IMR-90 (cell line): Measurements from ENCODE around the gene ADAMTS13. TPM values are rescaled to one million over a fixed set of nuclear protein-coding genes. Genes with fewer than 3 reads are reported as not detected.

Experiments used
- ATAC-seq: fragments of 200-7000 bp; cut with Tn5 transposase; 2 replicates; pipeline ENCODE4 v1.9.1; 2020; ENCODE audit warnings: low read depth, mild to moderate bottlenecking, moderate library complexity
- BruUV-seq: library from RNA; stranded (reverse); fragments of 400-500 nt; replicated peaks from 2 replicates; lab custom pipeline; 2021; lab: Mats Ljungman, UMichigan
- CTCF ChIA-PET: fragments of 300-600 bp; formaldehyde crosslinking; extraction: SDS; loops from one replicate; lab custom pipeline; 2021; ENCODE audit warnings: antibody characterized with exemption; lab: Yijun Ruan, JAX
- POLR2A ChIA-PET: fragments of 300-600 bp; sonication (Branson Sonifier 250); formaldehyde crosslinking; loops from one replicate; lab custom pipeline; 2022; ENCODE audit warnings: antibody characterized with exemption; ENCODE audit not compliant: unreplicated experiment; lab: Charles Lee
- DNase-seq: peaks from one replicate; pipeline ENCODE4 v3.0.0; 2013
- H2AFZ ChIP-seq: replicated peaks from 2 replicates; pipeline ENCODE3; 2013; ENCODE audit warnings: low read length, mild to moderate bottlenecking; ENCODE audit not compliant: poor library complexity
- H2AK5ac ChIP-seq: 2 replicates; pipeline ENCODE4 v1.6.1; 2013; ENCODE audit warnings: low read depth, low read length, inconsistent platforms
- H2AK9ac ChIP-seq: replicated peaks from 2 replicates; pipeline ENCODE3; 2013; ENCODE audit warnings: mild to moderate bottlenecking, low read depth, low read length, moderate library complexity; ENCODE audit not compliant: poor library complexity
- H2BK120ac ChIP-seq: 2 replicates; pipeline ENCODE4 v1.6.1; 2013; ENCODE audit warnings: low read depth, low read length, inconsistent platforms
- H2BK15ac ChIP-seq: 3 replicates; pipeline ENCODE4 v1.6.1; 2013; ENCODE audit warnings: low read depth, low read length, inconsistent platforms
- H2BK20ac ChIP-seq: 2 replicates; pipeline ENCODE4 v1.6.1; 2013; ENCODE audit warnings: low read depth, mild to moderate bottlenecking, inconsistent platforms, low read length, moderate library complexity
- H2BK5ac ChIP-seq: 2 replicates; pipeline ENCODE4 v1.6.1; 2013; ENCODE audit warnings: mild to moderate bottlenecking, low read depth, low read length, inconsistent platforms; ENCODE audit not compliant: poor library complexity, severe bottlenecking
- H3K14ac ChIP-seq: replicated peaks from 2 replicates; pipeline ENCODE4 v1.6.1; 2013; ENCODE audit warnings: low read depth, low read length, inconsistent platforms
- H3K18ac ChIP-seq: 2 replicates; pipeline ENCODE4 v1.6.1; 2013; ENCODE audit warnings: low read depth, low read length, control low read depth
- H3K23ac ChIP-seq: 2 replicates; pipeline ENCODE4 v1.6.1; 2013; ENCODE audit warnings: low read depth, low read length, inconsistent platforms
- H3K27ac ChIP-seq: 2 replicates; pipeline ENCODE4 v1.5.1; 2013; ENCODE audit warnings: mild to moderate bottlenecking, control low read depth, low read length; ENCODE audit not compliant: insufficient read depth
- H3K27me3 ChIP-seq: 2 replicates; pipeline ENCODE4 v1.6.1; 2013; ENCODE audit warnings: low read length; ENCODE audit not compliant: control insufficient read depth, insufficient read depth
- H3K36me3 ChIP-seq: 2 replicates; pipeline ENCODE4 v1.6.1; 2013; ENCODE audit warnings: low read length, mixed read lengths; ENCODE audit not compliant: control insufficient read depth, insufficient read depth
- H3K4ac ChIP-seq: 2 replicates; pipeline ENCODE4 v1.6.1; 2013; ENCODE audit warnings: low read depth, low read length, inconsistent platforms
- H3K4me1 ChIP-seq: 2 replicates; pipeline ENCODE4 v1.6.1; 2013; ENCODE audit warnings: low read length, mixed read lengths; ENCODE audit not compliant: control insufficient read depth, insufficient read depth
- H3K4me2 ChIP-seq: 2 replicates; pipeline ENCODE4 v1.6.1; 2013; ENCODE audit warnings: low read depth, mild to moderate bottlenecking, control low read depth, low read length, moderate library complexity
- H3K4me3 ChIP-seq: 2 replicates; pipeline ENCODE4 v1.5.1; 2013; ENCODE audit warnings: low read depth, mild to moderate bottlenecking, control low read depth, low read length, moderate library complexity; ENCODE audit not compliant: insufficient read depth
- H3K56ac ChIP-seq: 2 replicates; pipeline ENCODE4 v1.6.1; 2013; ENCODE audit warnings: low read length, inconsistent platforms; ENCODE audit not compliant: insufficient read depth; ENCODE audit errors: extremely low read depth
- H3K79me1 ChIP-seq, 2 experiments: 2 replicates each; pipeline ENCODE4 v1.6.1; 2013; ENCODE audit warnings: low read length in 2 of 2, inconsistent platforms in 1 of 2, low read depth in 1 of 2
- H3K9ac ChIP-seq: 2 replicates; pipeline ENCODE4 v1.6.1; 2013; ENCODE audit warnings: low read depth, low read length, control low read depth
- H3K9me1 ChIP-seq: 2 replicates; pipeline ENCODE4 v1.6.1; 2013; ENCODE audit warnings: low read length, inconsistent platforms; ENCODE audit not compliant: insufficient read depth
- H3K9me3 ChIP-seq: 2 replicates; pipeline ENCODE4 v1.6.1; 2013; ENCODE audit warnings: low read length; ENCODE audit not compliant: control insufficient read depth, insufficient read depth
- H4K20me1 ChIP-seq: 2 replicates; pipeline ENCODE4 v1.6.1; 2013; ENCODE audit warnings: low read length, inconsistent platforms; ENCODE audit not compliant: insufficient read depth
- H4K5ac ChIP-seq: 2 replicates; pipeline ENCODE4 v1.6.1; 2013; ENCODE audit warnings: mild to moderate bottlenecking, low read depth, low read length, control low read depth
- H4K8ac ChIP-seq, 2 experiments: 2 replicates each; pipeline ENCODE4 v1.6.1; 2013; ENCODE audit warnings: low read depth in 2 of 2, low read length in 2 of 2, control low read depth in 1 of 2, inconsistent platforms in 1 of 2
- H4K91ac ChIP-seq: 2 replicates; pipeline ENCODE4 v1.6.1; 2013; ENCODE audit warnings: low read depth, low read length, inconsistent platforms; ENCODE audit not compliant: insufficient read depth
- BHLHE40 ChIP-seq: fragments of 150-350 bp; IDR thresholded peaks from 2 replicates; pipeline ENCODE4 v1.6.1; 2016; ENCODE audit warnings: mild to moderate bottlenecking, low read depth, low read length
- CEBPB ChIP-seq: IDR thresholded peaks from 2 replicates; pipeline ENCODE4 v1.6.1; 2012; ENCODE audit warnings: low read depth, low read length, improper control_type of control experiment
- CHD1 ChIP-seq: IDR thresholded peaks from 2 replicates; pipeline ENCODE4 v1.6.1; 2012; ENCODE audit warnings: low read depth, low read length, improper control_type of control experiment
- CTCF ChIP-seq: conservative IDR thresholded peaks from 2 replicates; pipeline ENCODE4 v1.5.1; 2012; ENCODE audit warnings: mild to moderate bottlenecking, low read depth, low read length, improper control_type of control experiment
- ELK1 ChIP-seq: fragments of 150-350 bp; IDR thresholded peaks from 2 replicates; pipeline ENCODE4 v1.6.1; 2016; ENCODE audit warnings: low read depth, mild to moderate bottlenecking, low read length, moderate library complexity, borderline replicate concordance
- FOS ChIP-seq: fragments of 150-350 bp; IDR thresholded peaks from 2 replicates; pipeline ENCODE4 v1.6.1; 2016; ENCODE audit warnings: low read depth, low read length
- MAFK ChIP-seq: IDR thresholded peaks from 2 replicates; pipeline ENCODE4 v1.6.1; 2012; ENCODE audit warnings: low read depth, low read length, improper control_type of control experiment
- MAZ ChIP-seq: IDR thresholded peaks from 2 replicates; pipeline ENCODE4 v1.6.1; 2012; ENCODE audit warnings: low read depth, mild to moderate bottlenecking, low read length, improper control_type of control experiment, moderate library complexity, borderline replicate concordance
- MXI1 ChIP-seq: IDR thresholded peaks from 2 replicates; pipeline ENCODE4 v1.6.1; 2012; ENCODE audit warnings: low read depth, mild to moderate bottlenecking, low read length, moderate library complexity, borderline replicate concordance
- NFE2L2 ChIP-seq: fragments of 150-350 bp; IDR thresholded peaks from 2 replicates; pipeline ENCODE4 v1.6.1; 2016; ENCODE audit warnings: low read depth, mild to moderate bottlenecking, low read length
- POLR2A ChIP-seq: IDR thresholded peaks from 2 replicates; pipeline ENCODE4 v1.6.1; 2012; ENCODE audit warnings: mild to moderate bottlenecking, low read depth, low read length
- RAD21 ChIP-seq: IDR thresholded peaks from 2 replicates; pipeline ENCODE4 v1.6.1; 2012; ENCODE audit warnings: low read length, improper control_type of control experiment
- RCOR1 ChIP-seq: IDR thresholded peaks from 2 replicates; pipeline ENCODE4 v1.6.1; 2012; ENCODE audit warnings: mild to moderate bottlenecking, low read length, improper control_type of control experiment; ENCODE audit not compliant: insufficient replicate concordance
- RFX5 ChIP-seq: IDR thresholded peaks from 2 replicates; pipeline ENCODE4 v1.8.0; 2012; ENCODE audit warnings: low read depth, mild to moderate bottlenecking, low read length, moderate library complexity
- SMC3 ChIP-seq: fragments of 150-350 bp; IDR thresholded peaks from 2 replicates; pipeline ENCODE4 v1.6.1; 2016; ENCODE audit warnings: low read depth, mild to moderate bottlenecking, antibody characterized with exemption, low read length, moderate library complexity
- USF2 ChIP-seq: fragments of 150-350 bp; IDR thresholded peaks from 2 replicates; pipeline ENCODE4 v1.6.1; 2017; ENCODE audit warnings: mild to moderate bottlenecking, antibody characterized with exemption, low read length, low read depth
- WGBS, 2 experiments: methylation state at CpG; one replicate each; pipeline versions ENCODE4 v1.1.5 to v1.1.7; 2013; ENCODE audit warnings: missing lambda C conversion rate in 2 of 2; ENCODE audit not compliant: insufficient read length in 1 of 2; ENCODE audit errors: extremely low coverage in 2 of 2; 5-methylcytosine and 5-hydroxymethylcytosine counted together
- dilution Hi-C: fragments of 300-500 bp; cut with HindIII; formaldehyde crosslinking; loops from one replicate; pipeline ENCODE4 v1.14.3; 2018; ENCODE audit warnings: low sequenced_read_pairs; ENCODE audit not compliant: unreplicated experiment
- in situ Hi-C: fragments of 300-500 bp; cut with MboI; formaldehyde crosslinking; loops from 3 replicates; pipeline ENCODE4 v1.14.3; 2019; ENCODE audit warnings: low sequenced_read_pairs, inconsistent platforms, mixed read lengths
- intact Hi-C: fragments of 100-400 bp; cut with micrococcal nuclease; formaldehyde crosslinking; loops from 2 replicates; pipeline ENCODE4 v1.10.0; 2022
- polyA plus RNA-seq, 3 experiments: library from polyadenylated mRNA; depleted of rRNA; stranded (reverse); fragments of >200 nt; gene quantifications; 2 replicates each; pipeline ENCODE4 v1.2.3, GENCODE V29; 2012; ENCODE audit warnings: low replicate concordance in 1 of 3
- total RNA-seq: library from RNA; depleted of rRNA; stranded (reverse); fragments of >200 nt; gene quantifications from 2 replicates; pipeline ENCODE4 v1.2.3, GENCODE V29; 2012

ADAMTS13 gene
- total and polyA plus RNA-seq, 2 of the 4 experiments (the other 2 are of a cell fraction): 0.18 to 2.8 TPM

- Histone ChIP-seq H3K79me1 (no peaks in the 10 kb centered on the region), H2AK5ac (no peak overlapping the region), H2BK15ac (no peak overlapping the region), H3K36me3 (no peaks in the 10 kb centered on the region), H3K27me3 (peaks cover 15% of the 10 kb centered on the region; the same call in 1 of the 2 replicates), H2BK20ac (no peak overlapping the region), H4K20me1 (peaks cover 3% of the 10 kb centered on the region; the same call in 1 of the 2 replicates), H3K4ac (no peak overlapping the region), H2AFZ (peak overlapping the region; percentile 56), H4K8ac (no peak overlapping the region), H3K9me3 (no peaks in the 10 kb centered on the region; the same call in 1 of the 2 replicates), H3K4me3 (no peak overlapping the region), H3K14ac (no peak overlapping the region), H3K9me1 (peaks cover 12% of the 10 kb centered on the region; the same call in 1 of the 2 replicates), H2BK5ac (no peak overlapping the region), H4K91ac (no peak overlapping the region), H3K9ac (no peak overlapping the region), H3K23ac (no peak overlapping the region), H3K4me1 (peaks cover 10% of the 10 kb centered on the region; the same call in 1 of the 2 replicates), H3K18ac (no peak overlapping the region), H2BK120ac (no peak overlapping the region), H2AK9ac (no peak overlapping the region), H4K5ac (no peak overlapping the region), H3K56ac (no peak overlapping the region), H3K27ac (no peak overlapping the region), H3K4me2 (no peak overlapping the region)
- ChIA-PET POLR2A (no interaction called here), CTCF (no interaction called here)
- BruUV-seq: no TSS peak
- dilution Hi-C loops: no loop called here
- intact Hi-C loops: no loop called here
- no peak for TF ChIP-seq BHLHE40
- TF ChIP-seq MAFK: no peak
- TF ChIP-seq MXI1: no peak
- no peak for TF ChIP-seq RCOR1
- TF ChIP-seq SMC3: no peak
- no peak for TF ChIP-seq NFE2L2
- TF ChIP-seq RFX5: no peak
- no peak for TF ChIP-seq MAZ
- TF ChIP-seq CTCF: no peak
- no peak for TF ChIP-seq CEBPB
- TF ChIP-seq FOS: no peak
- no peak for TF ChIP-seq POLR2A
- no peak for TF ChIP-seq ELK1
- no peak for TF ChIP-seq CHD1
- no peak for TF ChIP-seq RAD21
- no peak for TF ChIP-seq USF2
- DNase-seq (no peak), ATAC-seq (no peak)
- in situ Hi-C loops: no loop called here
- WGBS, 2 experiments: 83% methylated on average over 2 of the region's 8 CpGs; no CpG with 5 or more reads in 1 of the 2 experiments
Measured at GRCh38 chr9:133508046-133508445, 85.9 kb downstream of the ADAMTS13 start.
